ENCODE measurements around the gene BMS1. TPM values are rescaled to one million over a fixed set of nuclear protein-coding genes. Genes with fewer than 3 reads are reported as not detected.
"Not testable (repeated sequence)": the region's sequence is repeated elsewhere in the genome, so short reads cannot be mapped to it uniquely, and the experiment has no call there.

Gene BMS1
- total RNA-seq, 2 donors from 2014 or later: 10.2 to 18.2 TPM

- intact Hi-C loops (cut with DNase I): no loop called here
- Histone ChIP-seq H3K4me1 (replicated peaks) (no peaks in the 10 kb centered on the region), H3K27ac (no peak overlapping the region), H3K27me3 (replicated peaks; ENCODE audit: insufficient read depth) (no peaks in the 10 kb centered on the region), H3K9me3 (no peaks in the 10 kb centered on the region), H3K36me3 (peaks cover 0 to under 1% of the 10 kb centered on the region in 2 donors), H3K4me3 (no peak overlapping the region)
- no peak for TF ChIP-seq CTCF (IDR thresholded peaks at IDR 0.05)
- DNase-seq (ENCODE audit: low spot score): no peak
- 91% methylated on average over 3 of the region's 3 CpGs for WGBS
Observed at GRCh38 chr10:42802876-42803275, 20.3 kb downstream of the BMS1 start.

- Histone ChIP-seq H3K4me3 (no peak overlapping the region), H3K9me3 (no peaks in the 10 kb centered on the region), H3K27ac (no peak overlapping the region), H3K27me3 (replicated peaks; ENCODE audit: insufficient read depth) (no peaks in the 10 kb centered on the region), H3K36me3 (no peaks in the 10 kb centered on the region), H3K4me1 (replicated peaks) (no peaks in the 10 kb centered on the region)
- no peak for DNase-seq (ENCODE audit: low spot score)
- 97% methylated on average over 4 of the region's 4 CpGs for WGBS
- TF ChIP-seq POLR2AphosphoS5 (IDR thresholded peaks at IDR 0.05) (no peak), POLR2A (IDR thresholded peaks at IDR 0.05) (no peak), CTCF (IDR thresholded peaks at IDR 0.05) (no peak)
- intact Hi-C loops (cut with DNase I): no loop called here
Observed at GRCh38 chr10:42809676-42810075, 27.1 kb downstream of the BMS1 start.

GRCh38 chr10:42812028-42812427 is 29.4 kb downstream of the BMS1 start:
- Histone ChIP-seq H3K4me3 (no peak overlapping the region), H3K9me3 (no peaks in the 10 kb centered on the region), H3K36me3 (no peaks in the 10 kb centered on the region), H3K27ac (no peak overlapping the region), H3K27me3 (replicated peaks; ENCODE audit: insufficient read depth) (no peaks in the 10 kb centered on the region), H3K4me1 (replicated peaks) (no peaks in the 10 kb centered on the region)
- WGBS: 99% methylated on average over 4 of the region's 4 CpGs
- intact Hi-C loops (cut with DNase I): no loop called here
- no peak for DNase-seq (ENCODE audit: low spot score)
- no peak for TF ChIP-seq POLR2AphosphoS5 (IDR thresholded peaks at IDR 0.05)
- no peak for TF ChIP-seq CTCF (IDR thresholded peaks at IDR 0.05)
- no peak for TF ChIP-seq POLR2A (IDR thresholded peaks at IDR 0.05)

- H3K27me3 ChIP-seq (replicated peaks; ENCODE audit: insufficient read depth); H3K27ac ChIP-seq; DNase-seq (ENCODE audit: low spot score); intact Hi-C loops (cut with DNase I); H3K9me3 ChIP-seq; H3K4me1 ChIP-seq (replicated peaks); H3K36me3 ChIP-seq; H3K4me3 ChIP-seq: not testable (repeated sequence)
- 97% methylated on average over 5 of the region's 5 CpGs for whole genome bisulfite sequencing
Observed at GRCh38 chr10:42813989-42814687, 31.5 kb downstream of the BMS1 start.

GRCh38 chr10:42816334-42816733 is 33.7 kb downstream of the BMS1 start:
- DNase-seq (ENCODE audit: low spot score); H3K27me3 ChIP-seq (replicated peaks; ENCODE audit: insufficient read depth); H3K36me3 ChIP-seq; H3K4me3 ChIP-seq; intact Hi-C loops (cut with DNase I); H3K9me3 ChIP-seq; H3K27ac ChIP-seq; H3K4me1 ChIP-seq (replicated peaks): not testable (repeated sequence)
- 65% methylated on average over 5 of the region's 5 CpGs for WGBS

- 81% methylated on average over 2 of the region's 2 CpGs for WGBS
- no peak for DNase-seq (ENCODE audit: low spot score)
- no peaks in the 10 kb centered on the region for H3K9me3 ChIP-seq
- TF ChIP-seq CTCF (IDR thresholded peaks at IDR 0.05) (no peak), POLR2AphosphoS5 (IDR thresholded peaks at IDR 0.05) (no peak), POLR2A (IDR thresholded peaks at IDR 0.05) (no peak)
- no peak overlapping the region for H3K4me3 ChIP-seq
- H3K4me1 ChIP-seq (replicated peaks): no peaks in the 10 kb centered on the region
- no peaks in the 10 kb centered on the region for H3K27me3 ChIP-seq (replicated peaks; ENCODE audit: insufficient read depth)
- H3K36me3 ChIP-seq: no peaks in the 10 kb centered on the region
- H3K27ac ChIP-seq: no peak overlapping the region
- intact Hi-C loops (cut with DNase I): no loop called here
Observed at GRCh38 chr10:42816912-42817311, 34.3 kb downstream of the BMS1 start.

- H3K36me3 ChIP-seq; H3K27ac ChIP-seq; H3K4me3 ChIP-seq; DNase-seq (ENCODE audit: low spot score); H3K27me3 ChIP-seq (replicated peaks; ENCODE audit: insufficient read depth); intact Hi-C loops (cut with DNase I); H3K4me1 ChIP-seq (replicated peaks); H3K9me3 ChIP-seq: not testable (repeated sequence)
- 81% methylated on average over 3 of the region's 3 CpGs for WGBS
Observed at GRCh38 chr10:42817417-42817816, 34.8 kb downstream of the BMS1 start.

GRCh38 chr10:42826759-42827158 is 44.2 kb downstream of the BMS1 start:
- intact Hi-C loops (cut with DNase I); H3K36me3 ChIP-seq; H3K27me3 ChIP-seq (replicated peaks; ENCODE audit: insufficient read depth); H3K4me3 ChIP-seq; H3K27ac ChIP-seq; H3K9me3 ChIP-seq; H3K4me1 ChIP-seq (replicated peaks); DNase-seq (ENCODE audit: low spot score): not testable (repeated sequence)
- WGBS: 76% methylated on average over 6 of the region's 6 CpGs
